Activated CD8-positive, alpha-beta memory T cell treated with anti-CD3 and anti-CD28 coated beads, Interleukin-2, amount 50 U/mL, for 1 hour (primary cell): ENCODE measurements around the gene SORCS1.

Source experiments
- DNase-seq: peaks from one replicate; pipeline ENCODE4 v3.0.0-alpha.2; 2020; ENCODE audit errors: extremely low read depth

SORCS1 gene

GRCh38 chr10:107104026-107104652 lies 60.4 kb downstream of the SORCS1 start:
- DNase-seq, result no peak

DNA sequence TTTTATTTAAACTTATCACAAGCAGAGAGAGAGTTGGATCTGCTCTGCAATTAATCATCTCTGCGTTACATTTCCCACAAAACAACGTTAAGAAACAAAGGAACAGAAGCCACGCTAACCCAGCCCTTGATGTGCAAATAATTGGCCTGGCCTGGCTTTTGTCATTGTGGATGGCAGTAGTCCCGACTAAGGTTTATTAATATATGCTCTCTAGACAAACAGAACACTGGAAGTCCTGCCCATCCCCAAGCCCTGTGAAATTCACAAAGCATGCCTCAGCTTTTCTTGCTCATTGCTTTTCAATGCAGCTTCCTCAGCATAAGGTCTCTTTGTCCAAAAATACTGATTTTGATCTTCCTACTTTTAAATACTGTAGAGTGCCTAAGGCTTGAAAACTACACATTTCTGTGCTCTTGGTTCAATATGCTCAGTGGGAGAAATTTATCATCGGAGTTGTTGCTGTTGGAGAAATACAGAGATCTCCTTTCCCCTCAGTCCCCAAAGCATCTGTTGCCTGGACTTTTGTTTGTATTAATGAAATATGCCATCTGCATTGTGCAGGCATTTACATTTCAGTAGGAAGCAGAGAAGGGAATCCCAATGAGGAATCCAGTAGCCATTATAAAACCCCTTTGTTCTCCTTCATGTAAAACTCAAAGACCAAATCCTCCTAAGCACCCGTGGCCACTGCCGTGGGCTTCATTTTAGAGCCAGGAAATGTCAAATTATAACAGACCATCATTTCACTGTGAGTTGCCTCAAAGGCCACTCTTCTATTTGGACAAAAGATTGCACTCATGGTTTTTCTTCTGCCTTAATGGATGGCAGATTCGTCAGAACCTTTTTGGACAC lies 61.1 kb downstream of the SORCS1 start:
- no peak for DNase-seq

- DNase-seq, result no peak
Observed at GRCh38 chr10:107098326-107098725, 66.2 kb downstream of the SORCS1 start.

DNA sequence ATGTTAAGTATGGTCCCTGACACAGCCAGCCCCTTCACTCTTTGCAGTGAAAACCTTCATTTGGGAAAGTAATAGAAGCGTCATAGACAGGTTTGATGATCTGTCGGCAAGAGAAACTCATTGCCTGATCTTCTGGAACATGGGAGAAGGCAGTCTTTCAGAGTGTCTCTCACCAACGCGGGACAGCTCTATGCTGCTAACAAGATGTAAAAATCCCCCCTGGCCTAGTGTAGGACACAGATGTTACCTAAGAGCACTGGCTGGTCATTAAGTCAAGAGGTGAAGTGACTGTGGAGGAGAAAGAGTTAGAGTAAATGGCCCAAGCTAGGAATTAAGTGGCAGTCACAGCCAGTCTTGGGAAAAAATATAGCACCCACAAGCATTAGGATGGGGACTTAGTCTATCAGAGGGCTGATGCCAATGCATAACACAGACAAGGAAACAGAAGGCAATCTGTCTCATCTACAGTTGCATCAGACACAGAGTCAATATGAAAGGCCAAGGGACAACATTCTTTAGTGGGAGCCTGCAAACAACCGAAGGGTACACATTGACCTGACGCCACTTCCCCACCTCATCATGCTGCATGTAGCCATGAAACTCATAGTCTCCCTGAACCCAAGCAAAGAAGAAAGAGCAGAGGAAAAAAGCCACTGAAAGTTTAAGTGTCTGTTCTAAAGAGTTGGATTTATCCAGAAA lies 69.5 kb downstream of the SORCS1 start:
- DNase-seq, result no peak

- DNase-seq, result no peak
Observed at GRCh38 chr10:107092321-107092720, 72.2 kb downstream of the SORCS1 start.

GRCh38 chr10:107091126-107091525 lies 73.4 kb downstream of the SORCS1 start:
- DNase-seq, result no peak

DNA sequence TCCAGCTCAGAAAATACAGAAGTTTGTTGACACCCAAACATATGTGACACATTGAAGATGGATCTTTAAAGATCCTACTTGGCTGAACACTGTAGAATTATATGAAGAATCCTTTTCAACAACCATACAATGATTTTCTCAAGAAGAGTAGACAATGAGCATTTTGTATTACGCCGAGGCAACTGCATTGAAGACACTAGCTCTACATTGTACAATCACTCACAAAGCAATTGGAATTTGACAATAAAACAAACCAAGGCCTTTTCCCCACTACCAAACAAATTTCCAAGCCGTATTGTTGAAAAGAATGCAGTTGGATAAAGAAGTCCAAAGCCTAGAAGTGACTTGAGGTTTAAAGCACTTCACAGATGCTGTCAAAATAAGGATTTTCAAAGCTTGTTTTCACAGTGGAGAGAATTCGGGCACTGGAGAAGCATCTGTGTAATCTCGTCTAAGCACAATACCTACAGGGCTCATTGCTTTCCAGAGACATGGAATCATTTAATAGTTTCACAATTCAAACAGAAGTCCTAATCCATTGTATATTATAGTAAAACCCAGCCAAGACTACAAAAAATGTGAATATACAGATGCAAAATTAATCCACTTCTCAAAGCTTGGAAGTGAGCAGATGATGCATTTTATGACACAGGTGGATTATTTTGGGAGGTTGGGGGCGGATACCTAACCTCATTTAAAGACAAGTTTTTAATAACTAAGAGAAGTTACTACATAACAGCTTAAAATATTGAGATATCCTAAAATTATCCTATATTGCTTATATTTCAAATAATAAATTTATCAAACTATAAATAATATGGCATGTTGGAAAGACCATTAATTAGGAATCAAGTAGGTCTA lies 78.6 kb downstream of the SORCS1 start:
- DNase-seq, result no peak

DNA sequence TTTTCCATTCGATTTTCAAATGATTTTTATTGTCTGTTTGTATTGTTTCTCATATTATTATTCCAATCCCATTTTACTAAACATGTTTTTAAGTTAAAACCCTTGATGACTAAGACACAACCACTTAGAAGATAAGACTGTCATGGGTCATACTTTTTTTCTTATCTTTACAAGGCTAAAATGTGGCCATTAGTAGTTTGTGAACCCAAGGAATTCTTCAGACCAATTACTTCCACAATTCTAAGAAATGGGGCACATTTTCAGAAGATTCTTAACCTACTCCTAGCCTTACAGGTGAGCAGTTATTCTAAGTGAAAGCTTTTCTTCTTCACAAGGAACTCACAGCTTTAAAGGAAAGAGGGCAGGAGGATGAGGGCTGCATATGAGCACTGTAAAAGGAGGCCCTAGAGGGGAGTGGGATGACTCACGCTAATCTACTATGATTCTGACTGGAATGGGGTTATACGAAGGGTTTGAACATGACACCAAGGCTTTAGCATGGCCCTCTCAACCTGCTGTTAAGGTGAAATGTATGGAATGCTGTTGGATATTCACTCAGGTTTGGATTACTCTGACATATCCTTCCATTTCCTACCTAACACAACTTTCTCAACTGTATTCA lies 81.0 kb downstream of the SORCS1 start:
- DNase-seq, result no peak

GRCh38 chr10:107081644-107082043 lies 82.9 kb downstream of the SORCS1 start:
- DNase-seq, result no peak

- no peak for DNase-seq
Observed at GRCh38 chr10:107075117-107075516, 89.4 kb downstream of the SORCS1 start.

- no peak for DNase-seq
Observed at GRCh38 chr10:107072786-107073185, 91.7 kb downstream of the SORCS1 start.

DNA sequence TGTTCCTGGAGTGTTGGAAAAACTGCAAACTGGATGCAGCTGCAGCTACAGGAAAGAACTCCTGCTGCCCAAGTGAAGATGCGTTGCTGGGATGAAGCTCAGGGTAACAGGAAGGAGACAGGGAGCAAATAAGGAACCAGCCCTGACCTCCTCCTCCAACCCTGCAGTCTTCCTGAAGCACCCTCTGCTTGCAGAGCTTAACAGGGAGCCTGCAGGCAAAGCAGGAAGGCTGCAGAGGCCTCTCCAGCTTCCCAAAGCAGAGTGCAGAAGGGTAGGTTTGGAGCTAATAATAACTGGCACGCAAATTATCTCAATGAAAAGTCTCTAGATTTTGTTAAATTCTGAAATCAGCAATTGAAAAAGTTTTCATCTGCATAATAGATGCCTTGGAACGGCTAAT lies 92.5 kb downstream of the SORCS1 start:
- DNase-seq, result no peak

GRCh38 chr10:107071301-107071700 lies 93.2 kb downstream of the SORCS1 start:
- no peak for DNase-seq

- no peak for DNase-seq
Observed at GRCh38 chr10:107067843-107068242, 96.7 kb downstream of the SORCS1 start.

DNA sequence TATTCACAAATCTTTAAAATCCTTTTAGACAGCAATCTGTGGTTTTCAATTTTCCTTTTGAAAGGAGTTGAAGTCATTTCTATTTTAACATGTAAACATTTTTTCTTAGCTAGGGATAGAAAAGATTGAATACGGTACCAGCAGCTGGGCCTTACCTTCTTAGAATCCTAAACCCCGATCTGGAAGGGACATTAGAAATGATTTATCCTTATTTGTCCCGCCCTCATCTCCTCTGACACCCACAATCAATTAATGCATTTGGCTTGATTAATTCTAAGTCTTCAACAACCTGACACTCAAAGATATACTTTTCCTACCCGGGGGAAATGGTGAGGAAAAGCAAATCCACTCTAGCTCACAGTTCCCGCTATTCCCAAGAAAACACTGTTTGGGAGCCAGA lies 100.4 kb downstream of the SORCS1 start:
- DNase-seq, result no peak

GRCh38 chr10:107059872-107060271 lies 104.6 kb downstream of the SORCS1 start:
- DNase-seq, result no peak

- no peak for DNase-seq
Observed at GRCh38 chr10:107059068-107059804, 105.3 kb downstream of the SORCS1 start.

- DNase-seq, result no peak
Observed at GRCh38 chr10:107058331-107058730, 106.2 kb downstream of the SORCS1 start.

DNA sequence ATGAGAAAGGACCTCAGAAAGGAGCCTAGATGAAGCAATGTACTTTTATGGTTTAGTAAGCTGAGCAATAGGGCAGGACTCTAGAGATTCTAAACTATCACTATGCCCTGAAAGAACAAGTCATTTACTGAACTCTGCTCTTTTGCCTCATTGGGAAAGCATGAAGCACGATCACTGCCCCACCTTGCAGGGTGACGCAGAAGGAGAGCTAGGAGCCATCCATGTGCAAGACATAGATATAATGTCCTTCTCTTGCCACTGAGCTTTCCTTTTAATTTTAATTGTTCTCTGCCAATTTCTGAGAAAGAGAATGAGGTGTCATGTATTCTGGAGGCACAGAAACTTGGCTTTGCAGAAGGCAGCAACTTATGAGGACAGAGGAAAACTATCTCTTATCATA lies 108.3 kb downstream of the SORCS1 start:
- DNase-seq, result no peak

- no peak for DNase-seq
Observed at GRCh38 chr10:107054469-107055156, 109.9 kb downstream of the SORCS1 start.
